IPS-NIHi7 (cell line): ENCODE data around the gene CENPB.
"Not testable (repeated sequence)": the region's sequence is repeated elsewhere in the genome, so short reads cannot be mapped to it uniquely, and the experiment has no call there.

Experiments used
- DNase-seq: peaks from one replicate; pipeline ENCODE4 v3.0.0; 2012; ENCODE audit warnings: mixed read lengths; ENCODE audit errors: extremely low spot score

Gene CENPB

GRCh38 chr20:3811467-3812258 is 25.1 kb upstream of the CENPB start:
- no peak for DNase-seq

GRCh38 chr20:3808544-3808943 is 22.0 kb upstream of the CENPB start:
- no peak for DNase-seq

GRCh38 chr20:3804781-3805180 is 18.2 kb upstream of the CENPB start:
- DNase-seq: no peak

- DNase-seq: no peak
Measured at GRCh38 chr20:3804254-3804751, 17.8 kb upstream of the CENPB start.

- DNase-seq: no peak
Measured at GRCh38 chr20:3803854-3804253, 17.3 kb upstream of the CENPB start.

- no peak for DNase-seq
Measured at GRCh38 chr20:3803289-3803688, 16.7 kb upstream of the CENPB start.

GRCh38 chr20:3802524-3803239 is 16.1 kb upstream of the CENPB start:
- no peak for DNase-seq

- no peak for DNase-seq
Measured at GRCh38 chr20:3801846-3802245, 15.3 kb upstream of the CENPB start.

GRCh38 chr20:3801299-3801698 is 14.8 kb upstream of the CENPB start:
- no peak for DNase-seq

GRCh38 chr20:3800878-3801260 is 14.3 kb upstream of the CENPB start:
- no peak for DNase-seq

- DNase-seq: peak; percentile 62
Measured at GRCh38 chr20:3800256-3800877, 13.8 kb upstream of the CENPB start.

GRCh38 chr20:3798908-3799248 is 12.3 kb upstream of the CENPB start:
- no peak for DNase-seq

GRCh38 chr20:3798373-3798768 is 11.8 kb upstream of the CENPB start:
- DNase-seq: no peak

GRCh38 chr20:3797592-3798372 is 11.2 kb upstream of the CENPB start:
- no peak for DNase-seq

GRCh38 chr20:3797226-3797545 is 10.6 kb upstream of the CENPB start:
- no peak for DNase-seq

GRCh38 chr20:3796477-3797225 is 10.1 kb upstream of the CENPB start:
- no peak for DNase-seq

GRCh38 chr20:3795511-3796468 is 9.2 kb upstream of the CENPB start, which contains the start of gene CDC25B:
Gene CDC25B, plus strand, starts transcription at chr20:3796310. Its CDS starts 222 bp downstream, at chr20:3796532.
- peak; percentile 86 for DNase-seq

- DNase-seq: no peak
Measured at GRCh38 chr20:3794701-3795420, 8.3 kb upstream of the CENPB start.

- not testable (repeated sequence) for DNase-seq
Measured at GRCh38 chr20:3794168-3794567, 7.6 kb upstream of the CENPB start.
